Cardiac fibroblast (primary cell): ENCODE results near the gene SLC10A7.
A peak's percentile ranks its signal among the peaks of the same experiment; 100 is the strongest.

Source experiments
- DNase-seq, 2 donors: peaks; one replicate each; pipeline versions ENCODE4 v3.0.0 to v3.0.0-alpha.2; 2010; ENCODE audit warnings: low read depth in 2 of 2
- H3K4me3 ChIP-seq, 2 donors: replicated peaks in 1 of 2; 1 replicate in 1 of 2; 2 replicates in 1 of 2; pipeline ENCODE4 v1.5.1; 2011; ENCODE audit warnings: low read depth in 2 of 2, low read length in 2 of 2, mild to moderate bottlenecking in 2 of 2, moderate library complexity in 1 of 2
- CTCF ChIP-seq: IDR thresholded peaks from one replicate; pipeline ENCODE4 v1.5.1; 2011; ENCODE audit warnings: low read depth, mild to moderate bottlenecking, low read length, inconsistent platforms

SLC10A7 gene

GRCh38 chr4:146389561-146389960 lies 132.2 kb downstream of the SLC10A7 start:
- no peak for TF ChIP-seq CTCF
- H3K4me3 ChIP-seq: no peak overlapping the region
- DNase-seq: no peak

GRCh38 chr4:146382194-146382593 lies 139.5 kb downstream of the SLC10A7 start:
- TF ChIP-seq CTCF: no peak

GRCh38 chr4:146381263-146381872 lies 140.4 kb downstream of the SLC10A7 start:
- TF ChIP-seq CTCF: no peak
- no peak for DNase-seq
- no peak overlapping the region for H3K4me3 ChIP-seq

More at GRCh38 chr4:146382194-146382593, 139.5 kb downstream of the SLC10A7 start:
- H3K4me3 ChIP-seq: no peak overlapping the region
- DNase-seq: no peak

GRCh38 chr4:146379744-146380143 lies 142.0 kb downstream of the SLC10A7 start:
- DNase-seq: peak; percentile 12 to 65
- TF ChIP-seq CTCF: no peak
- no peak overlapping the region for H3K4me3 ChIP-seq

GRCh38 chr4:146371812-146372211 lies 149.9 kb downstream of the SLC10A7 start:
- no peak overlapping the region for H3K4me3 ChIP-seq
- DNase-seq: peak in 1 of 2 donors; percentile 57
- no peak for TF ChIP-seq CTCF

GRCh38 chr4:146370841-146371240 lies 150.9 kb downstream of the SLC10A7 start:
- peak in 1 of 2 donors; percentile 37 for DNase-seq
- TF ChIP-seq CTCF: no peak
- no peak overlapping the region for H3K4me3 ChIP-seq

- peak in 1 of 2 donors; percentile 9 for DNase-seq
- no peak overlapping the region for H3K4me3 ChIP-seq
- no peak for TF ChIP-seq CTCF
These were observed 152.3 kb downstream of the SLC10A7 start for GRCh38 chr4:146369446-146369845.
